HCT116 (cell line): ENCODE results near the gene FGFR3. TPM values are rescaled to one million over a fixed set of nuclear protein-coding genes. Genes with fewer than 3 reads are reported as not detected.

ENCODE experiments used
- ATAC-seq: fragments of 200-7000 bp; cut with Tn5 transposase; 2 replicates; pipeline ENCODE4 v1.9.1; 2020; ENCODE audit warnings: mild to moderate bottlenecking, moderate library complexity
- BruUV-seq: library from RNA; stranded (reverse); fragments of 400-500 nt; replicated peaks from 2 replicates; lab custom pipeline; 2021; lab: Mats Ljungman, UMichigan
- CTCF ChIA-PET: fragments of 300-600 bp; sonication (Branson Sonifier 250); formaldehyde crosslinking; loops from one replicate; lab custom pipeline; 2021; ENCODE audit warnings: antibody characterized with exemption; lab: Charles Lee
- POLR2A ChIA-PET: fragments of 300-600, 350-600 bp; sonication (Branson Sonifier 250); formaldehyde crosslinking; loops from one replicate; lab custom pipeline; 2021; ENCODE audit warnings: antibody characterized with exemption; lab: Charles Lee
- RAD21 ChIA-PET, 2 experiments: fragments of 300-600 bp; sonication (Branson Sonifier 250); formaldehyde crosslinking; loops; one replicate each; lab custom pipeline; 2023; ENCODE audit warnings: low total read pairs in 2 of 2; ENCODE audit not compliant: uncharacterized antibody in 2 of 2, unreplicated experiment in 2 of 2, low non-redundant PET in 1 of 2; lab: Charles Lee
- DNase-seq: peaks from one replicate; pipeline ENCODE4 v3.0.0-alpha.2; 2010; ENCODE audit warnings: low read depth, low spot score
- H2AFZ ChIP-seq: fragments of 200-600 bp; shearing (Covaris generic), sonication (generic); 2 replicates; pipeline ENCODE4 v1.6.1; 2017; ENCODE audit warnings: low read depth, mixed run types, mixed read lengths, antibody characterized with exemption, low read length; ENCODE audit not compliant: poor library complexity, severe bottlenecking
- H3K27ac ChIP-seq: 2 replicates; pipeline ENCODE4 v1.5.1; 2012; ENCODE audit warnings: low read depth, low read length
- H3K27me3 ChIP-seq: fragments of 200-600 bp; sonication (generic); 2 replicates; pipeline ENCODE4 v1.6.1; 2016; ENCODE audit warnings: mixed run types, low read length, mixed read lengths; ENCODE audit not compliant: insufficient read depth
- H3K36me3 ChIP-seq, 2 experiments: fragments of 200-500 bp in 1 of 2; fragments of 200-600 bp in 1 of 2; sonication (Bioruptor generic) in 1 of 2; sonication (generic) in 1 of 2; 2 replicates each; pipeline versions ENCODE4 v1.5.1 to v1.6.1; 2014 to 2016; ENCODE audit warnings: low read length in 2 of 2, inconsistent platforms in 1 of 2, mixed read lengths in 1 of 2, mixed run types in 1 of 2; ENCODE audit not compliant: insufficient read depth in 2 of 2, control insufficient read depth in 1 of 2
- H3K4me1 ChIP-seq, 2 experiments: fragments of 200-600 bp in 1 of 2; sonication (generic) in 1 of 2; 2 replicates each; pipeline versions ENCODE4 v1.5.1 to v1.6.1; 2012 to 2017; ENCODE audit warnings: low read length in 2 of 2, inconsistent platforms in 1 of 2, mild to moderate bottlenecking in 1 of 2, mixed read lengths in 1 of 2, mixed run types in 1 of 2, moderate library complexity in 1 of 2; ENCODE audit not compliant: insufficient read depth in 2 of 2, control insufficient read depth in 1 of 2
- H3K4me2 ChIP-seq: fragments of 200-600 bp; sonication (generic); 2 replicates; pipeline ENCODE4 v1.6.1; 2017; ENCODE audit warnings: mixed run types, low read length, mixed read lengths
- H3K4me3 ChIP-seq, 2 experiments: fragments of 200-600 bp in 1 of 2; sonication (generic) in 1 of 2; replicated peaks in 1 of 2; 2 replicates each; pipeline ENCODE4 v1.5.1; 2011 to 2016; ENCODE audit warnings: low read length in 2 of 2, control low read depth in 1 of 2, low read depth in 1 of 2, mild to moderate bottlenecking in 1 of 2, mixed read lengths in 1 of 2, mixed run types in 1 of 2
- H3K79me2 ChIP-seq: fragments of 200-600 bp; sonication (generic); 2 replicates; pipeline ENCODE4 v1.6.1; 2017; ENCODE audit warnings: mild to moderate bottlenecking, mixed run types, low read length, moderate library complexity, mixed read lengths; ENCODE audit not compliant: insufficient read depth
- H3K9ac ChIP-seq: fragments of 200-600 bp; sonication (generic); 2 replicates; pipeline ENCODE4 v1.6.1; 2016; ENCODE audit warnings: low read length, mixed read lengths
- H3K9me2 ChIP-seq: fragments of 200-600 bp; sonication (generic), shearing (Covaris generic); 2 replicates; pipeline ENCODE4 v1.6.1; 2017; ENCODE audit warnings: mixed run types, mild to moderate bottlenecking, moderate library complexity; ENCODE audit not compliant: insufficient read depth
- H3K9me3 ChIP-seq, 2 experiments: fragments of 200-500 bp in 1 of 2; fragments of 200-600 bp in 1 of 2; sonication (Bioruptor generic) in 1 of 2; sonication (generic) in 1 of 2; 2 replicates each; pipeline ENCODE4 v1.6.1; 2014 to 2017; ENCODE audit warnings: low read length in 2 of 2, mixed read lengths in 2 of 2, inconsistent platforms in 1 of 2, low read depth in 1 of 2, mild to moderate bottlenecking in 1 of 2, mixed run types in 1 of 2, moderate library complexity in 1 of 2; ENCODE audit not compliant: control insufficient read depth in 1 of 2, insufficient read depth in 1 of 2
- H4K20me1 ChIP-seq: fragments of 200-600 bp; sonication (generic), shearing (Covaris generic); 2 replicates; pipeline ENCODE4 v1.6.1; 2017; ENCODE audit warnings: mixed run types, mild to moderate bottlenecking, moderate library complexity; ENCODE audit not compliant: insufficient read depth
- CEBPB ChIP-seq: IDR thresholded peaks from 2 replicates; pipeline ENCODE4 v1.6.1; 2012; ENCODE audit warnings: low read depth
- CTCF ChIP-seq, 3 experiments: fragments of 200-600 bp in 1 of 3; sonication (generic) in 1 of 3; IDR thresholded peaks in 2 of 3; conservative IDR thresholded peaks in 1 of 3; 2 replicates each; pipeline ENCODE4 v1.5.1; 2012 to 2017; ENCODE audit warnings: low read depth in 2 of 3, low read length in 2 of 3, antibody characterized with exemption in 1 of 3, borderline replicate concordance in 1 of 3, control low read depth in 1 of 3, mild to moderate bottlenecking in 1 of 3, mixed read lengths in 1 of 3, mixed run types in 1 of 3, moderate library complexity in 1 of 3; ENCODE audit not compliant: insufficient read depth in 1 of 3
- EGR1 ChIP-seq: IDR thresholded peaks from 2 replicates; pipeline ENCODE4 v1.6.1; 2012; ENCODE audit warnings: low read depth
- EZH2 ChIP-seq: fragments of 200-600 bp; sonication (generic); IDR thresholded peaks from 2 replicates; pipeline ENCODE4 v1.6.1; 2017; ENCODE audit warnings: antibody characterized with exemption, mixed run types
- EZH2phosphoT487 ChIP-seq: fragments of 200-600 bp; IDR thresholded peaks from 2 replicates; pipeline ENCODE4 v1.6.1; 2018; ENCODE audit warnings: antibody characterized with exemption, borderline replicate concordance
- JUND ChIP-seq: IDR thresholded peaks from 2 replicates; pipeline ENCODE4 v1.6.1; 2012
- RAD21 ChIP-seq: IDR thresholded peaks from 2 replicates; pipeline ENCODE4 v1.6.1; 2012; ENCODE audit warnings: low read depth, mild to moderate bottlenecking
- SIN3A ChIP-seq: IDR thresholded peaks from 2 replicates; pipeline ENCODE4 v1.6.1; 2012; ENCODE audit warnings: low read depth
- SP1 ChIP-seq: IDR thresholded peaks from 2 replicates; pipeline ENCODE4 v1.6.1; 2012; ENCODE audit warnings: low read depth
- SRF ChIP-seq: IDR thresholded peaks from 2 replicates; pipeline ENCODE4 v1.6.1; 2012; ENCODE audit warnings: low read depth
- TCF7L2 ChIP-seq: IDR thresholded peaks from 2 replicates; pipeline ENCODE4 v1.7.0; 2011; ENCODE audit warnings: borderline replicate concordance, inconsistent platforms; ENCODE audit not compliant: insufficient read depth, insufficient read length; ENCODE audit errors: extremely low read depth
- YY1 ChIP-seq: IDR thresholded peaks from 2 replicates; pipeline ENCODE4 v1.6.1; 2011; ENCODE audit warnings: low read length, low read depth, moderate library complexity, mild to moderate bottlenecking; ENCODE audit not compliant: insufficient replicate concordance; ENCODE audit errors: extremely low read depth
- ZBTB33 ChIP-seq: IDR thresholded peaks from 2 replicates; pipeline ENCODE4 v1.6.1; 2011; ENCODE audit warnings: mild to moderate bottlenecking, low read length, moderate library complexity; ENCODE audit not compliant: insufficient replicate concordance; ENCODE audit errors: extremely low read depth
- ZFX ChIP-seq: fragments of 450-650 bp; IDR thresholded peaks from 2 replicates; pipeline ENCODE4 v1.6.1; 2017
- ZNF274 ChIP-seq: fragments of 200-500 bp; sonication (Bioruptor generic); IDR thresholded peaks from 2 replicates; pipeline ENCODE4 v1.6.1; 2014; ENCODE audit warnings: mild to moderate bottlenecking, low read depth, low read length, inconsistent platforms
- intact Hi-C: fragments of 100-400 bp; cut with micrococcal nuclease; formaldehyde crosslinking; loops from 2 replicates; pipeline ENCODE4 v1.10.0; 2022
- total RNA-seq: library from RNA; stranded (reverse); gene quantifications from one replicate; pipeline ENCODE4 v1.2.1, GENCODE V29; 2021; ENCODE audit not compliant: unreplicated experiment

The FGFR3 gene
- total RNA-seq, 1 experiment from 2014 or later, result 31.7 TPM

DNA sequence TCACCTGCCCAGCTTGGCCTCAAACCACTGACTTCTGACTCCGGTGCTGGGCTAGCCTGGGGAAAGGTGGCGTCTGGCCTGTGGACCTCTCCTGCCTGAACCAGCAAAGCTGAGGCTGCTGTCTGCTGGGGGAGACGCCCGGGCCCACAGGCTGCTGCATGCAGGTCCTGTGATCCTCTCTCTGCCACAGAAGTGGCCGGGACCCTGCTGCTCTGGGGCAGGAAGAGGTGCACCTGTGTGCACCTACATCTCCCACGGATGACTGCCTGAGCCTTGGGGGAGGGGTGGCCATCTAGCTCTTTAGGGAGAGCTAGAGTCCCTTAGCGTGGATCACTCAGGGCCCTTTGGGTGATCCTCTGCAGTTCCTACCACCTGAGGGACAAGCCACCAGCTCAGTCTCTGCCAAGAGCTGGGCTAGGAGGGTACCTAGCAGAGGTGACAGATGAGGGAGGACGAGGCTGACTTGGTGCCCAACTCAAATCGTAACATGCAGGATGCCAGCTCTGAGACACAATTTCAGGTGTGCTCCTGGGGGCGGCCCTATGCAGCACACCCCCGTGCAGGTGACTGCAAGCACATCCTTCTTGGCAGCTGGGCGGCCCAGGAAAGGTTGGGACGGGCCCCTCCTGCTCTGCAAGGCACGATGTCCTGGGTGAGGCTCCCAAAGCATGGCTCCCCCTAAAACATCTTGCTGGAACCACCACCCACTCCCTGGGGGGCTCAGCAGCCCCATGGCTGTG lies 40.4 kb downstream of the FGFR3 start:
- RAD21 ChIA-PET, result no interaction called here
- Histone ChIP-seq H3K9ac (no peak overlapping the region), H3K4me1 (no peaks in the 10 kb centered on the region), H3K4me3 (no peak overlapping the region), H3K79me2 (peaks cover 24% of the 10 kb centered on the region), H4K20me1 (no peaks in the 10 kb centered on the region), H3K4me2 (no peak overlapping the region), H3K27ac (no peak overlapping the region), H2AFZ (no peak overlapping the region), H3K9me3 (no peaks in the 10 kb centered on the region), H3K36me3 (peaks cover 21 to 47% of the 10 kb centered on the region in 2 experiments; a peak in 3 of 4 replicates), H3K9me2 (no peaks in the 10 kb centered on the region), H3K27me3 (no peaks in the 10 kb centered on the region)
- intact Hi-C loops, result no loop called here
- BruUV-seq, result no TSS peak
- POLR2A ChIA-PET, result no interaction called here
- DNase-seq (no peak), ATAC-seq (no peak)
- CTCF ChIA-PET, result no interaction called here
- TF ChIP-seq JUND (no peak), ZFX (no peak; the same call in 1 of the 2 replicates), TCF7L2 (no peak), RAD21 (no peak), SIN3A (no peak), EZH2 (no peak), CTCF (IDR thresholded peaks at IDR 0.05 in 2 of 3, conservative IDR thresholded peaks at IDR 0.05 in 1 of 3; ENCODE audit: borderline replicate concordance in 1 of 3, insufficient read depth in 1 of 3, low read depth in 2 of 3, low read length in 2 of 3) (no peak), SRF (no peak), SP1 (no peak), CEBPB (no peak), ZNF274 (no peak), EGR1 (no peak), YY1 (no peak), EZH2phosphoT487 (no peak), ZBTB33 (no peak)
- TF ChIP-seq, all 23 proteins: peak for 0
